Cardiac muscle cell (in vitro differentiated cells and primary cell): ENCODE measurements around the gene TWSG1. TPM values are rescaled to one million over a fixed set of nuclear protein-coding genes. Genes with fewer than 3 reads are reported as not detected.
"Not testable (repeated sequence)": the region's sequence is repeated elsewhere in the genome, so short reads cannot be mapped to it uniquely, and the experiment has no call there.

Experiments used
- DNase-seq, 2 donors: peaks; one replicate each; pipeline versions ENCODE4 v3.0.0 to v3.0.0-alpha.2; 2010 to 2017; ENCODE audit warnings: low read depth in 1 of 2, low spot score in 1 of 2
- H3K27ac ChIP-seq: fragments of 200-600 bp; sonication (generic); 2 replicates; pipeline ENCODE4 v1.5.1; 2016
- H3K27me3 ChIP-seq: fragments of 200-600 bp; sonication (generic); 2 replicates; pipeline ENCODE4 v1.6.0; 2016; ENCODE audit warnings: control low read depth
- H3K36me3 ChIP-seq: fragments of 200-600 bp; sonication (generic); 2 replicates; pipeline ENCODE4 v1.5.1; 2016; ENCODE audit warnings: control low read depth
- H3K4me1 ChIP-seq: fragments of 200-600 bp; sonication (generic); 2 replicates; pipeline ENCODE4 v1.8.1; 2017; ENCODE audit warnings: low read depth, mild to moderate bottlenecking, mixed run types
- H3K4me3 ChIP-seq: fragments of 200-600 bp; sonication (generic); 2 replicates; pipeline ENCODE4 v1.5.1; 2016; ENCODE audit warnings: mild to moderate bottlenecking
- H3K9me3 ChIP-seq: fragments of 200-600 bp; sonication (generic); 2 replicates; pipeline ENCODE4 v1.5.1; 2017; ENCODE audit warnings: low read depth, mild to moderate bottlenecking, control low read depth
- polyA plus RNA-seq: library from polyadenylated mRNA; unstranded; fragments of >200 nt; fragmentation: Nextera tagmentation; extraction: Ambion mirVana; gene quantifications from 2 replicates; pipeline ENCODE4 v1.2.1, GENCODE V29; 2016
- total RNA-seq: library from RNA; depleted of rRNA; stranded (reverse); fragments of >200 nt; gene quantifications from 2 replicates; pipeline ENCODE4 v1.2.3, GENCODE V29; 2016
- TF ChIP-seq, protein P1 (sequence below): IDR thresholded peaks from 2 replicates; pipeline ENCODE4 v1.5.1; 2012; ENCODE audit warnings: low read depth, mild to moderate bottlenecking, low read length

The TWSG1 gene
- total and polyA plus RNA-seq, 2 experiments from 2014 or later = 20.9 to 21.2 TPM

DNA sequence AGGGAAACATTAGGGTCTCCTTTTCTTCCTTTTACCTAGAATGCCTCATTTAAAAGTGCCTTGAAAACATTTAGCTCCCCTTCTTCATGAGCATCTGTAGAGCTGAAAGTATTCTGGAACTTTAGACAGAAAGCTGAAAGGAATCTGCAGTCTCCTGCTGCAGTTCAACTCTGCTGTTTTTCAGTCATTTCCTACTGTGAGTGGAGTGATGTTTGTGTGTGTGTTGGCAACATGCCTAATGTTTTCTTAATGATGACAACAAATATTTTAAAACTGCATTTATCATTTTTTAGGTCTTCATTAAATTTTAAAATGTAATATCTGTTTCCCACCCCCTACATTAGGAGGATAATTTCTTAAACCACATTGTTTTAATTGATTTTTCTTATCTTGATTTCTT is 66.6 kb downstream of the TWSG1 start:
- no peak overlapping the region for H3K27ac ChIP-seq
- TF ChIP-seq, protein P1, sequence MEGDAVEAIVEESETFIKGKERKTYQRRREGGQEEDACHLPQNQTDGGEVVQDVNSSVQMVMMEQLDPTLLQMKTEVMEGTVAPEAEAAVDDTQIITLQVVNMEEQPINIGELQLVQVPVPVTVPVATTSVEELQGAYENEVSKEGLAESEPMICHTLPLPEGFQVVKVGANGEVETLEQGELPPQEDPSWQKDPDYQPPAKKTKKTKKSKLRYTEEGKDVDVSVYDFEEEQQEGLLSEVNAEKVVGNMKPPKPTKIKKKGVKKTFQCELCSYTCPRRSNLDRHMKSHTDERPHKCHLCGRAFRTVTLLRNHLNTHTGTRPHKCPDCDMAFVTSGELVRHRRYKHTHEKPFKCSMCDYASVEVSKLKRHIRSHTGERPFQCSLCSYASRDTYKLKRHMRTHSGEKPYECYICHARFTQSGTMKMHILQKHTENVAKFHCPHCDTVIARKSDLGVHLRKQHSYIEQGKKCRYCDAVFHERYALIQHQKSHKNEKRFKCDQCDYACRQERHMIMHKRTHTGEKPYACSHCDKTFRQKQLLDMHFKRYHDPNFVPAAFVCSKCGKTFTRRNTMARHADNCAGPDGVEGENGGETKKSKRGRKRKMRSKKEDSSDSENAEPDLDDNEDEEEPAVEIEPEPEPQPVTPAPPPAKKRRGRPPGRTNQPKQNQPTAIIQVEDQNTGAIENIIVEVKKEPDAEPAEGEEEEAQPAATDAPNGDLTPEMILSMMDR = no peak
- H3K4me3 ChIP-seq = no peak overlapping the region
- no peaks in the 10 kb centered on the region for H3K9me3 ChIP-seq
- peak in 1 of 2 donors; percentile 7 for DNase-seq
- no peaks in the 10 kb centered on the region for H3K36me3 ChIP-seq
- H3K4me1 ChIP-seq = no peaks in the 10 kb centered on the region
- no peaks in the 10 kb centered on the region for H3K27me3 ChIP-seq

DNA sequence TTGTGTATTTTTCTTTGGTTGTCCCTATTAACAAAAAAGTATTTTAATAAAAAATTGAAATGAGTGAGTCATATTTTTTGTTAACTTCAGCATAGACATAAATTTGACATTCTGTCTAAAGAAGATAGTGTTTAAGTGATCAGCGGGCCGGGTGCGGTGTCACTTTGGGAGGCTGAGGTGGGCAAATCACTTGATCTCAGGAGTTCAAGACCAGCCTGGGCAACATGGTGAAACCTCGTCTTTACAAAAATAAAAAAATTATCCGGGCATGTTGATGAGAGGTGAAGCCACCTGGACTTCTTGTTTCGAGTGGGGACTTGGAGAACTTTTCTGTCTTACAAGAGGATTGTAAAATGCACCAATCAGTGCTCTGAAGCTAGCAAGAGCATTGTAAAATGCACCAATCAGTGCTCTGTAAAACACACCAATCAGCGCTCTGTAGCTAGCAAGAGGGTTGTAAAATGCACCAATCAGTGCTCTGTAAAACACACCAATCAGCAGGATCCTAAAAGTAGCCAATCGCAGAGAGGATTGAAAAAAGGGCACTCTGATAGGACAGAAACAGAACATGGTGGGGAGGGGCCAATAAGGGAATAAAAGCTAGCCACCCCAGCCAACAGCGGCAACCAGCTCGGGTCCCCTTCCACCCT is 67.9 kb downstream of the TWSG1 start:
- not testable (repeated sequence) for H3K27ac ChIP-seq, H3K9me3 ChIP-seq, H3K4me3 ChIP-seq, H3K27me3 ChIP-seq, H3K36me3 ChIP-seq, H3K4me1 ChIP-seq, DNase-seq

DNA sequence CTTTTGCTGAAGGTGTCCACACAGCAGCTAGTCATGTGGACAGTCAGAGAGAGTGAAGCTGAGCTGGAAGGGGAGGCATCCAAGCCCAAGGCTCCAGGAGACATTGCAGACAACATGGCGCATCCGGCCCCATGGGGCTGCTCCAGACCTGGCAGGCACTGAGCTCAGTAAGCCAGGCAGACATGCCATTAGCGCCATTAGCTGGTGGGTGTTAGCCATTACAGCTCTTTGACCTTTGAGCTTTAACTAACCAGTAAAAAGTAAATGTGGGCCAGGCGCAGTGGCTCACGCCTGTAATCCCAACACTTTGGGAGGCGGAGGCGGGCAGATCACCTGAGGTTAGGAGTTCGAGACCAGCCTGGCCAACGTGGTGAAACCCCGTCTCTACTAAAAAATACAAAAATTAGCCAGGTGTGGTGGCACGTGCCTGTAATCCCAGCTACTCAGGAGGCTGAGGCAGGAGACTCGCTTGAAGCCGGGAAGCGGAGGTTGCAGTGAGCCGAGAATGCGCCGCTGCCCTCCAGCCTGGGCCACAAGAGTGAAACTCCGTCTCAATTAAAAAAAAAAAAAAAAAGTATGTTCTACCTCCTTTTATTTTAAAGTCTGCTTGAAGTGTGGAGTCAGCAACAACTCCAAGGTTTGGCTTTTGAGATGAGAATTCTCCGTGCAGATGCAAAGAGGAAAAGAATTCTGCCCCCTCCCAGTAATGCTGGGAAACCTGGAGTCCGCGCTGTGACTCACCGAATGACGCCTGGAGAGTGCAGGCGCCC is 69.4 kb downstream of the TWSG1 start:
- no peaks in the 10 kb centered on the region for H3K27me3 ChIP-seq
- no peak overlapping the region for H3K27ac ChIP-seq
- TF ChIP-seq, protein P1 = no peak
- no peaks in the 10 kb centered on the region for H3K9me3 ChIP-seq
- DNase-seq = peak in 1 of 2 donors; percentile 2
- no peaks in the 10 kb centered on the region for H3K36me3 ChIP-seq
- H3K4me1 ChIP-seq = no peaks in the 10 kb centered on the region
- H3K4me3 ChIP-seq = no peak overlapping the region

DNA sequence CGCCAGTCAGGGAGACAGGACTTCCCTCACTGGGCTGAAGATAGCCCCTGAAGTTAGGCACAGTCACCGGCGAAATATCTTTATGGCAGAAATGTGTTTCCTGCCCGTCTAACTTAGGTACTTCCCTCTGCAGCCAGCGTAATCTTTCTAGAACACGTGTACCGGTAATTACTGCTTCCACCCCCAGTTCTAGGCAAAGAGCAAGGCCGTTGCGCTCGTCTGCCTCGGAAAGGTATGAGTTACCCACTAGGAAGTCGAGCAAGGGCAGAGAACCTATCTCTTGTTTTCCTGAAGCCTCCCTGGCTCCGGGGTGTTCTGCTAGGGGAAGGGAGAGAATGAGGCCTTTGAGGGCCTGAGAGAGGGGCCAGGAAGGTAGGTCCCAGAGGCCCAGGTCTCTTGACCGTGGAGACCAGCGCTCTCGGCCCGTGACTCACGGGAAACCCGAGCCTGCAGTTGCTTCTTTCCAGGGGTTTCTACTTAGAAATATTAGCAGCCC is 70.0 kb downstream of the TWSG1 start:
- Histone ChIP-seq H3K4me3 (no peak overlapping the region), H3K9me3 (no peaks in the 10 kb centered on the region), H3K27me3 (no peaks in the 10 kb centered on the region), H3K27ac (no peak overlapping the region), H3K4me1 (no peaks in the 10 kb centered on the region), H3K36me3 (no peaks in the 10 kb centered on the region)
- DNase-seq = peak in 1 of 2 donors; percentile 62
- TF ChIP-seq, protein P1 = no peak

DNA sequence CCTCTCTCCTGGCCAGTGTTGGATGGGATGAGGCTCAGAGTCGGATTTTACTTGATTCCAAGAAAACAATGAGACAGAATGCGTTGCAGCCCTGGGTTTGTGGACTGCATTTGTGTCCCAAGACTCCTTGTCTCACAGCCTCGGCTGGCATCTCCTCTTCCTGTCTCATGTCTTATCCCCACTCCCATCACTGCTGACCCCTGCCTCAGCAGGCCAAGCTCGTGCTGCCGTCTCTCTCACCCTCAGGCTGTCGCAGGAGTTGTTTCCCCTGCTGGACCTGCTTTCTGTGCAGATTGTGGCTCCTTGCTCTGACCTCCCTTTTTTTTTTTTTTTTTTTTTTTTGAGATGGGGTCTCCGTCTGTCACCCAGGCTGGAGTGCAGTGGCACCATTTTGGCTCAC is 70.6 kb downstream of the TWSG1 start:
- no peaks in the 10 kb centered on the region for H3K4me1 ChIP-seq
- H3K4me3 ChIP-seq = no peak overlapping the region
- H3K9me3 ChIP-seq = no peaks in the 10 kb centered on the region
- TF ChIP-seq, protein P1 = no peak
- no peaks in the 10 kb centered on the region for H3K36me3 ChIP-seq
- H3K27ac ChIP-seq = no peak overlapping the region
- no peaks in the 10 kb centered on the region for H3K27me3 ChIP-seq
- DNase-seq = no peak

DNA sequence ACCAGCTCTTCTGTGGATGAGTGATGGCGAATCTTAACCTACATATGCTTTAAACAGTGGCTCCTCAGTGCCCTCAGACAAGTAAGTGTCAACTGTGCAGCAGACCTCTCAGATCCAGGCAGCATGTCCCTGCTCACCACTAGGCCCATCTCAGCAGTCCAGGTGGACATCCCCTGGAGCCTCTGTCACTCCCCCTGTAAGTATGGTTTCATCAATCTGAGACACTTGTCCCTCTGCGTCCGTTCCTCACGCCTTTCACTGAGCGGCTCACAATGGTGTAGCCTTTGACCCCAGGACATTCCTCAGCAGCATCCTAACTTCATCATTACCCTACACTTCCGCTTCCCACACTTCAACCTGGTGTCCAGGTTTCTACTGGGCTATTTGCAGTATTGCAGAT is 71.4 kb downstream of the TWSG1 start:
- Histone ChIP-seq H3K36me3 (no peaks in the 10 kb centered on the region), H3K27me3 (no peaks in the 10 kb centered on the region), H3K4me1 (no peaks in the 10 kb centered on the region), H3K4me3 (no peak overlapping the region), H3K9me3 (no peaks in the 10 kb centered on the region), H3K27ac (no peak overlapping the region)
- TF ChIP-seq, protein P1 = no peak
- no peak for DNase-seq
